ENCODE measurements around the gene BEAN1. TPM values are rescaled to one million over a fixed set of nuclear protein-coding genes. Genes with fewer than 3 reads are reported as not detected.

The BEAN1 gene
- total RNA-seq, 1 experiment from 2014 or later = not detected

DNA sequence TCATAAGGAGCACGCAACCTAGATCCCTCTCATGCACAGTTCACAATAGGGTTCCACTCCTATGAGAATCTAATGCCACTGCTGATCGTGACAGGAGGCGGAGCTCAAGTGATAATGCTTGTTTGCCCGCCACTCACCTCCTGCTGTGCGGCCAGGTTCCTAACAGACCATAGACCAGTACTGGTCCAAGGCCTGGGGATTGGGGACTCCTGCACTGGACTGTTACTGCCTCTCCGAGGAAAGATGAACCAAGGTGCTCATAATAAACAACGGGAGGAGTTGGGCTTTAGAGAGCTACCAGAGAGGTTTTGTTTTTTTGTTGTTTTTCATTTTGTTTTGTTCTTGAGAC, 64.6 kb downstream of the BEAN1 start:
- H3K4me3 ChIP-seq (ENCODE audit: low read depth in 2 of 2, low read length in 2 of 2) = no peak overlapping the region
- in situ Hi-C loops (cut with HindIII; ENCODE audit: low pct_unique_long_range_greater_than_20kb, low sequenced_read_pairs) (no loop called here), intact Hi-C loops (cut with micrococcal nuclease; ENCODE audit: unreplicated experiment) (no loop called here)
- H3K36me3 ChIP-seq (ENCODE audit: control insufficient read depth, insufficient read depth, low read length) = no peaks in the 10 kb centered on the region
- H3K4me1 ChIP-seq (ENCODE audit: control insufficient read depth, insufficient read depth, low read length) = no peaks in the 10 kb centered on the region
- CTCF ChIA-PET = interaction anchor here (0.6 kb wide), 1 partner anchor 17 kb away, joined by 3 read pairs; no protein-coding TSS in a partner anchor
- ATAC-seq = no peak
- H3K27me3 ChIP-seq (ENCODE audit: control insufficient read depth, insufficient read depth, low read length) = no peaks in the 10 kb centered on the region
- no TSS peak for BruUV-seq (replicated peaks)
- H3K9me3 ChIP-seq (ENCODE audit: control insufficient read depth, insufficient read depth, low read depth, low read length) = no peaks in the 10 kb centered on the region
- H3K27ac ChIP-seq (ENCODE audit: low read length) = no peak overlapping the region
- no peak for DNase-seq (ENCODE audit: low read depth, low spot score)
- POLR2A ChIA-PET = no interaction called here
- TF ChIP-seq POLR2AphosphoS5 (IDR thresholded peaks at IDR 0.05; ENCODE audit: low read depth, low read length) (no peak), SIN3A (IDR thresholded peaks at IDR 0.05; ENCODE audit: borderline replicate concordance, insufficient read depth, low read depth, low read length) (no peak), TCF7L2 (IDR thresholded peaks at IDR 0.05; ENCODE audit: low read depth, low read length) (no peak)
- TF ChIP-seq, protein P1, sequence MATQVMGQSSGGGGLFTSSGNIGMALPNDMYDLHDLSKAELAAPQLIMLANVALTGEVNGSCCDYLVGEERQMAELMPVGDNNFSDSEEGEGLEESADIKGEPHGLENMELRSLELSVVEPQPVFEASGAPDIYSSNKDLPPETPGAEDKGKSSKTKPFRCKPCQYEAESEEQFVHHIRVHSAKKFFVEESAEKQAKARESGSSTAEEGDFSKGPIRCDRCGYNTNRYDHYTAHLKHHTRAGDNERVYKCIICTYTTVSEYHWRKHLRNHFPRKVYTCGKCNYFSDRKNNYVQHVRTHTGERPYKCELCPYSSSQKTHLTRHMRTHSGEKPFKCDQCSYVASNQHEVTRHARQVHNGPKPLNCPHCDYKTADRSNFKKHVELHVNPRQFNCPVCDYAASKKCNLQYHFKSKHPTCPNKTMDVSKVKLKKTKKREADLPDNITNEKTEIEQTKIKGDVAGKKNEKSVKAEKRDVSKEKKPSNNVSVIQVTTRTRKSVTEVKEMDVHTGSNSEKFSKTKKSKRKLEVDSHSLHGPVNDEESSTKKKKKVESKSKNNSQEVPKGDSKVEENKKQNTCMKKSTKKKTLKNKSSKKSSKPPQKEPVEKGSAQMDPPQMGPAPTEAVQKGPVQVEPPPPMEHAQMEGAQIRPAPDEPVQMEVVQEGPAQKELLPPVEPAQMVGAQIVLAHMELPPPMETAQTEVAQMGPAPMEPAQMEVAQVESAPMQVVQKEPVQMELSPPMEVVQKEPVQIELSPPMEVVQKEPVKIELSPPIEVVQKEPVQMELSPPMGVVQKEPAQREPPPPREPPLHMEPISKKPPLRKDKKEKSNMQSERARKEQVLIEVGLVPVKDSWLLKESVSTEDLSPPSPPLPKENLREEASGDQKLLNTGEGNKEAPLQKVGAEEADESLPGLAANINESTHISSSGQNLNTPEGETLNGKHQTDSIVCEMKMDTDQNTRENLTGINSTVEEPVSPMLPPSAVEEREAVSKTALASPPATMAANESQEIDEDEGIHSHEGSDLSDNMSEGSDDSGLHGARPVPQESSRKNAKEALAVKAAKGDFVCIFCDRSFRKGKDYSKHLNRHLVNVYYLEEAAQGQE (IDR thresholded peaks at IDR 0.05; ENCODE audit: insufficient read depth in 1 of 2, low read depth in 2 of 2, low read length in 1 of 2) = no peak
- TF ChIP-seq, protein P2, sequence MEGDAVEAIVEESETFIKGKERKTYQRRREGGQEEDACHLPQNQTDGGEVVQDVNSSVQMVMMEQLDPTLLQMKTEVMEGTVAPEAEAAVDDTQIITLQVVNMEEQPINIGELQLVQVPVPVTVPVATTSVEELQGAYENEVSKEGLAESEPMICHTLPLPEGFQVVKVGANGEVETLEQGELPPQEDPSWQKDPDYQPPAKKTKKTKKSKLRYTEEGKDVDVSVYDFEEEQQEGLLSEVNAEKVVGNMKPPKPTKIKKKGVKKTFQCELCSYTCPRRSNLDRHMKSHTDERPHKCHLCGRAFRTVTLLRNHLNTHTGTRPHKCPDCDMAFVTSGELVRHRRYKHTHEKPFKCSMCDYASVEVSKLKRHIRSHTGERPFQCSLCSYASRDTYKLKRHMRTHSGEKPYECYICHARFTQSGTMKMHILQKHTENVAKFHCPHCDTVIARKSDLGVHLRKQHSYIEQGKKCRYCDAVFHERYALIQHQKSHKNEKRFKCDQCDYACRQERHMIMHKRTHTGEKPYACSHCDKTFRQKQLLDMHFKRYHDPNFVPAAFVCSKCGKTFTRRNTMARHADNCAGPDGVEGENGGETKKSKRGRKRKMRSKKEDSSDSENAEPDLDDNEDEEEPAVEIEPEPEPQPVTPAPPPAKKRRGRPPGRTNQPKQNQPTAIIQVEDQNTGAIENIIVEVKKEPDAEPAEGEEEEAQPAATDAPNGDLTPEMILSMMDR (IDR thresholded peaks at IDR 0.05) = no peak

DNA sequence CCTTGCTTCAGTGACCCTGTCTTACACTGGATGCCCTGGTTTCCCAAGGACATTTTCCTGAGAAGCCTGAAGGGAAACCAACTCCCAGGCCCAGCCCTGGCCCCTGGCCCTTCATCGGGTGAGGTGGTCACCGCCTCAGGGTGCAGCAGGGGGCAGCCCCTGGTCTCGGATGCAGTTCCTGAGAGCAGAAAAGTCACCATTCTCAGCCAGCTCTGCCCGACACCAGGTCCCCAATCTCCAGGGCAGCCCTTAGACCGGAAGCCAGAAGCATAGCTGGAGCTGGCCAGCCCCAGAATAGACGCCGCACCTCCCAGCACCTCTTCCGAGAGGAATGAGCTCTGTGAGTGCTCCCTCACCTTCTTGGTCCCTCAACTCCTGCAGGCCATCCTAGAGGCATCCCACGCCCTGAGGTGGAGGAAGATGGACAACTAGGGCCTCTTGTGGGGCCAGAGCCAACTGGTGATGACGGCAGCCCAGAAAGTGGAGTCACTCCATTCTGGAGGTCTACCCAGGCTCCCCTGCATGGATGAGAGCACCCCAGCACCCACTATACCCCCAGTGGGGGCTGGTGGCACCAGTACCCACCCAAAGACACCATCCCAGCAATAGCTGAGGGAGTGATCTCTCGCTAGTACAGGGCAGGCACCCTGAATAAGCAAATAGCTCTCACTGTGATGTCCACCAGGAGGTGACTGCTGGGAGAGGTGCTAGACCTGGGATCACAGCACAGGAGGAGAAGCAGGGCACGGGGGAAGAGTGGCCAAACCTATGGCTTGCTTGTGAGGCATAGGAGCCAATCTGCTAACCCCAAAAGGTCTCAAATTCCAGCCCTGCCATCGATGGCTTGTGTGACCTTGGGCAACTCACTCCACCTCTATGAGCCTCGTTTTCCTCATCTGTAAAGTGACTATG, 66.7 kb downstream of the BEAN1 start:
- TF ChIP-seq, protein P1 (IDR thresholded peaks at IDR 0.05; ENCODE audit: insufficient read depth in 1 of 2, low read depth in 2 of 2, low read length in 1 of 2) = no peak
- TF ChIP-seq POLR2AphosphoS5 (IDR thresholded peaks at IDR 0.05; ENCODE audit: low read depth, low read length) (no peak), SIN3A (IDR thresholded peaks at IDR 0.05; ENCODE audit: borderline replicate concordance, insufficient read depth, low read depth, low read length) (no peak), TCF7L2 (IDR thresholded peaks at IDR 0.05; ENCODE audit: low read depth, low read length) (no peak)
- no peaks in the 10 kb centered on the region for H3K27me3 ChIP-seq (ENCODE audit: control insufficient read depth, insufficient read depth, low read length)
- no peaks in the 10 kb centered on the region for H3K36me3 ChIP-seq (ENCODE audit: control insufficient read depth, insufficient read depth, low read length)
- no peak overlapping the region for H3K27ac ChIP-seq (ENCODE audit: low read length)
- no peaks in the 10 kb centered on the region for H3K4me1 ChIP-seq (ENCODE audit: control insufficient read depth, insufficient read depth, low read length)
- CTCF ChIA-PET = interaction anchor here (0.6 kb wide), 1 partner anchor 223 kb away, joined by 3 read pairs; no protein-coding TSS in a partner anchor
- POLR2A ChIA-PET = no interaction called here
- BruUV-seq (replicated peaks) = no TSS peak
- intact Hi-C loops (cut with micrococcal nuclease; ENCODE audit: unreplicated experiment) (no loop called here), in situ Hi-C loops (cut with HindIII; ENCODE audit: low pct_unique_long_range_greater_than_20kb, low sequenced_read_pairs) (no loop called here)
- ATAC-seq (no peak), DNase-seq (ENCODE audit: low read depth, low spot score) (no peak)
- no peaks in the 10 kb centered on the region for H3K9me3 ChIP-seq (ENCODE audit: control insufficient read depth, insufficient read depth, low read depth, low read length)
- no peak overlapping the region for H3K4me3 ChIP-seq (ENCODE audit: low read depth in 2 of 2, low read length in 2 of 2)

Data from Panc1 (cell line).